IPS DF 6.9 (cell line): ENCODE results near the gene PAFAH1B2.
"Not testable (repeated sequence)": the region's sequence is repeated elsewhere in the genome, so short reads cannot be mapped to it uniquely, and the experiment has no call there.

Experiments
- DNase-seq: peaks from one replicate; pipeline ENCODE4 v3.0.0-alpha.2; 2013; ENCODE audit warnings: low read depth, low spot score
- H3K27ac ChIP-seq: one replicate; pipeline ENCODE4 v1.5.1; 2013; ENCODE audit warnings: low read length, control low read depth
- H3K27me3 ChIP-seq: 2 replicates; pipeline ENCODE4 v1.6.1; 2013; ENCODE audit warnings: mild to moderate bottlenecking, low read length; ENCODE audit not compliant: control insufficient read depth, insufficient read depth
- H3K36me3 ChIP-seq: 2 replicates; pipeline ENCODE4 v1.6.1; 2013; ENCODE audit warnings: low read length; ENCODE audit not compliant: control insufficient read depth, insufficient read depth
- H3K4me1 ChIP-seq: 2 replicates; pipeline ENCODE4 v1.6.1; 2013; ENCODE audit warnings: low read length; ENCODE audit not compliant: control insufficient read depth, insufficient read depth
- H3K4me3 ChIP-seq: 2 replicates; pipeline ENCODE4 v1.5.1; 2013; ENCODE audit warnings: mild to moderate bottlenecking, low read length
- H3K9me3 ChIP-seq: 2 replicates; pipeline ENCODE4 v1.6.1; 2013; ENCODE audit warnings: low read length, inconsistent platforms; ENCODE audit not compliant: control insufficient read depth, insufficient read depth
- WGBS: extraction: QIAGEN DNeasy Blood & Tissue Kit; methylation state at CpG from one replicate; pipeline ENCODE4 v1.1.7; 2013; ENCODE audit warnings: mixed read lengths, missing lambda C conversion rate; ENCODE audit not compliant: insufficient read length, insufficient coverage; 5-methylcytosine and 5-hydroxymethylcytosine counted together

The PAFAH1B2 gene

DNA sequence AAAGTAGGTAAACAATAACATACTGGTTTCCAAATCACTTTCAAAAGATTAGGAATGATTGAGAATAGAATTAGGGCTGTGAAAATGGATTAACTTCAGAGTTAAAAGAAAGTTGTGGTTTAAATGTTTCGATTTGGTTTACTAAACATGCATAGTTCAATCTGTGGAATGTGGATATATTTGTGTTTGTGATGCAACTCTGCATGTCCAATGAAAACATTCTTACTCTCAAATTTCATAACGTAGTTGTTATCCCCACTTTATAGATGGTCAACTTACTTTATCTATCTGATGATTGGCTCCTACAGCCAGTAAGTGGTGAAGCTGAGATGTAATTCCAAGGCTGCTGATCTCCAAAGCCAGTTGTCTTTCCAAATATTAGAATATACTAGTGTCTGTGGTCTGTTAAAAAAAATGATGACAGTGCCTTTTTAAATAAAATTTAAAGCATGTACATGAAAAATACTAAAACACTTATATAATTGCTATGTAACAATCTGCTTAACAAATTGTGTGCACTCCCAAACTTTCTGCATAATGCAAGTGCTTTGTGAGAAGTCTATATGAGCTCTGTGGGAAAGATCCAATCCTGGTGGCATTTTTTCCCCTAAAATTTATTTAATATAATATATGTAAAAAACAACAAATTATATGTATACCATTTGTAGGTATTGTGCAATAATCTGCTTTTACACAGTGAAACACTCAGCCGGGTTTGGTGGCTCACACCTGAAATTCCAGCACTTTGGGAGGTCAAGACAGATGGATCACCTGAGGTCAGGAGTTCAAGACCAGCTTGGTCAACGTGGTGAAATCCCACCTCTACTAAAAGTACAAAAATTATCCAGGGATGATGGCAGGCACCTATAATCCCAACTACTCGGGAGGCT, 36.1 kb upstream of the PAFAH1B2 start:
- H3K4me3 ChIP-seq = no peak overlapping the region
- H3K27ac ChIP-seq = no peak overlapping the region
- 100% methylated on average over 1 of the region's 5 CpGs for WGBS
- no peaks in the 10 kb centered on the region for H3K27me3 ChIP-seq
- DNase-seq = no peak
- no peaks in the 10 kb centered on the region for H3K9me3 ChIP-seq
- no peaks in the 10 kb centered on the region for H3K36me3 ChIP-seq
- H3K4me1 ChIP-seq = no peaks in the 10 kb centered on the region; the same call in 1 of the 2 replicates

DNA sequence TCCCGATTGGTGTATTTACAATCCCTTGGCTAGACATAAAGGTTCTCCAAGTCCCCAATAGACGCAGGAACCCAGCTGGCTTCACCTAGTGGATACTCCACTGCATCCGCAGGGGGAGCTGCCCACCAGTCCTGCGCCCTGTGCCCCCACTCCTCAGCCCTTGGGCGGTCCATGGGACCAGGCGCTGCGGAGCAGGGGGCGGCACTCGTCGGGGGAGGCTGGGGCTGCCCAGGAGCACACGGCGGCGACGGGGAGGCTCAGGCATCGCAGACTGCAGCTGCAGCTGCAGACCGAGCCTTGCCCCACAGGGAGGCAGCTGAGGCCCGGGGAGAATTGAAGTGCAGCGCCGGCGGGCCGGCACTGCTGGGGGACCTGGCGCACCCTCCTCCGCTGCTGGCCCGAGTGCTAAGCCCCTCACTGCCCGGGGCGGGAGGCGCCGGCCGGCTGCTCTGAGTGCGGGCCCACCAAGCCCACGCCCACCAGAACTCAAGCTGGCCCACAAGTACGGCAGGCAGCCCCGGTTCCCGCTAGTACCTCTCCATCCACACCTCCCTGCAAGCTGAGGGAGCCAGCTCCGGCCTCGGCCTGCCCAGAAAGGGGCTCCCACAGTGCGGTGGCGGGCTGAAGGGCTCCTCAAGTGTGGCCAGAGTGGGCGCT, 33.7 kb upstream of the PAFAH1B2 start:
- H3K27ac ChIP-seq = no peak overlapping the region
- H3K4me3 ChIP-seq = no peak overlapping the region; the same call in 1 of the 2 replicates
- H3K4me1 ChIP-seq = no peaks in the 10 kb centered on the region; the same call in 1 of the 2 replicates
- H3K9me3 ChIP-seq = no peaks in the 10 kb centered on the region
- no CpG with 5 or more reads among the region's 39 CpGs for WGBS
- no peaks in the 10 kb centered on the region for H3K36me3 ChIP-seq
- H3K27me3 ChIP-seq = no peaks in the 10 kb centered on the region
- DNase-seq = no peak

DNA sequence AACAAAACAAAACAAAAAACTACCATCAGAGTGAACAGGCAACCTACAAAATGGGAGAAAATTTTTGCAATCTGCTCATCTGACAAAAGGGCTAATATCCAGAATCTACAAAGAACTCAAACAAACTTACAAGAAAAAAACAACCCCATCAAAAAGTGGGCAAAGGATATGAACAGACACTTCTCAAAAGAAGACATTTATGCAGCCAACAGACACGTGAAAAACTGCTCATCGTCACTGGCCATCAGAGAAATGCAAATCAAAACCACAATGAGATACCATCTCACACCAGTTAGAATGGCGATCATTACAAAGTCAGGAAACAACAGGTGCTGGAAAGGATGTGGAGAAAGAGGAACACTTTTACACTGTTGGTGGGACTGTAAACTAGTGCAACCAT, 31.6 kb upstream of the PAFAH1B2 start:
- not testable (repeated sequence) for H3K9me3 ChIP-seq, H3K27me3 ChIP-seq, H3K4me3 ChIP-seq, H3K36me3 ChIP-seq, DNase-seq, H3K27ac ChIP-seq, H3K4me1 ChIP-seq
- WGBS = no CpG with 5 or more reads among the region's 3 CpGs

DNA sequence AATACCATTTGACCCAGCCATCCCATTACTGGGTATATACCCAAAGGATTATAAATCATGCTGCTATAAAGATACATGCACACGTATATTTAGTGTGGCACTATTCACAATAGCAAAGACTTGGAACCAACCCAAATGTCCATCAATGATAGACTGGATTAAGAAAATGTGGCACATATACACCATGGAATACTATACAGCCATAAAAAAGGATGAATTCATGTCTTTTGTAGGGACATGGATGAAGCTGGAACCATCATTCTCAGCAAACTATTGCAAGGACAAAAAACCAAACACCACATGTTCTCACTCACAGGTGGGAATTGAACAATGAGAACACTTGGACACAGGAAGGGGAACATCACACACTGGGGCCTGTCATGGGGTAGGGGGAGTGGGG, 31.1 kb upstream of the PAFAH1B2 start:
- WGBS = no CpG with 5 or more reads among the region's 1 CpG
- not testable (repeated sequence) for H3K27me3 ChIP-seq, H3K36me3 ChIP-seq, H3K27ac ChIP-seq, H3K9me3 ChIP-seq, H3K4me1 ChIP-seq, H3K4me3 ChIP-seq, DNase-seq

DNA sequence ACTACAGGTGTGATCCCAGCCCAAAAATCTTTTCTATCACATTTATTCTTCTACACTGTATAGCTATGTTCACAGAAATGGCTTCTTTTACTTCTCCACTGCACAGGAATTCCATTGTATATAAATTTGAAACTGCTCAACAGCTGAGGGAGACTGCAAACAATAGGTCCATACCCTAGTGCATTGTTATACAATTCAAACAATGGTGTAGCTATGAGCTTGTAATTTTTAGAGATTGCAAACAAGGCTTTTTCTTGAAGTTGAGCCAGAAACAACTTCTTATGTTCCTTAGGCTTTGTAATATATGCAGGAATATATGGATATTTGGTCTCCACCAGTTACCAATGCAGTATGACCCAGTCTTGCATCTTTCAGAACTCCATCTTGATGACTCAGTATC, 26.4 kb upstream of the PAFAH1B2 start:
- H3K4me3 ChIP-seq = no peak overlapping the region
- H3K36me3 ChIP-seq = no peaks in the 10 kb centered on the region
- no peaks in the 10 kb centered on the region for H3K4me1 ChIP-seq
- no peak overlapping the region for H3K27ac ChIP-seq
- DNase-seq = no peak
- H3K9me3 ChIP-seq = no peaks in the 10 kb centered on the region
- no peaks in the 10 kb centered on the region for H3K27me3 ChIP-seq

DNA sequence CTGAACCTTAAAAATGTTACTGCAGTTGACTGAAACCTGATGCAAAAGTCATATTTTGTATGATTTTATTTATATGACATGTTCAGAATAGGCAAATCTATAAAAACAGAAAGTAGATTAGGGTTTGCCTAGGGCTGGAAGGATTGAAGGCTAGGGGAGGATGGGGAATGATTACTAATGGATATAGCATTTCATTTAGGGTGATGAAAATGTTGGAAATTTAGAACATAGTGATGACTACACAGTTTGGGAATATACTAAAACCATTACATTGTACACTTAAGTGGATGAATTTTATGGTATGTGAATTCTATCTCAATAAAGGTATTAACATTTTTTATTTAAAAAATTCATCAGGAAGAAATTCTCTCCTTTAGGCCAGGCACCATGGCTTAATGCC, 22.9 kb upstream of the PAFAH1B2 start:
- H3K9me3 ChIP-seq = no peaks in the 10 kb centered on the region

DNA sequence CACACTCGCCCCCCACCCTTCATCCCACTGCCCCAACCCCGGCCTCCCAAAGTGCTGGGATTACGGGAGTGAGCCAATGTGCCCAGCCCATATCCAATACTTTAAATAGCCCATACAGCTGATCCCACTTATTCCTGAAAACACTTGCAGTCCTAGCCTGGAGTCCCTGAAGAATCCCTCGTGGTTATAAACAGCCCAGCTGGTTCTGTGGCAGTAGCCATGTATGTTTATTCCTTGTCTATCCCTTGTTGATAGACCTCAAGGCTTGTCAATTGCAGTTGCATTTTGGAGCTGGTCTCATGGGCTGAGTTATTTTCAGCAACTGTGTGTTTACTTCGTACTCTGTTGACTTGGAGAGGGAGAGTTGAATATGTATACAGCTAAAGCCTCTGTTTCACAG, 21.5 kb upstream of the PAFAH1B2 start:
- Histone ChIP-seq H3K36me3 (no peaks in the 10 kb centered on the region), H3K27ac (no peak overlapping the region), H3K27me3 (no peaks in the 10 kb centered on the region), H3K4me1 (no peaks in the 10 kb centered on the region), H3K9me3 (no peaks in the 10 kb centered on the region), H3K4me3 (no peak overlapping the region)
- WGBS = no CpG with 5 or more reads among the region's 5 CpGs
- no peak for DNase-seq

More for the DNA sequence above, 22.9 kb upstream of the PAFAH1B2 start:
- Histone ChIP-seq H3K4me3 (no peak overlapping the region), H3K27ac (no peak overlapping the region), H3K27me3 (no peaks in the 10 kb centered on the region), H3K36me3 (no peaks in the 10 kb centered on the region), H3K4me1 (no peaks in the 10 kb centered on the region)
- DNase-seq = no peak

DNA sequence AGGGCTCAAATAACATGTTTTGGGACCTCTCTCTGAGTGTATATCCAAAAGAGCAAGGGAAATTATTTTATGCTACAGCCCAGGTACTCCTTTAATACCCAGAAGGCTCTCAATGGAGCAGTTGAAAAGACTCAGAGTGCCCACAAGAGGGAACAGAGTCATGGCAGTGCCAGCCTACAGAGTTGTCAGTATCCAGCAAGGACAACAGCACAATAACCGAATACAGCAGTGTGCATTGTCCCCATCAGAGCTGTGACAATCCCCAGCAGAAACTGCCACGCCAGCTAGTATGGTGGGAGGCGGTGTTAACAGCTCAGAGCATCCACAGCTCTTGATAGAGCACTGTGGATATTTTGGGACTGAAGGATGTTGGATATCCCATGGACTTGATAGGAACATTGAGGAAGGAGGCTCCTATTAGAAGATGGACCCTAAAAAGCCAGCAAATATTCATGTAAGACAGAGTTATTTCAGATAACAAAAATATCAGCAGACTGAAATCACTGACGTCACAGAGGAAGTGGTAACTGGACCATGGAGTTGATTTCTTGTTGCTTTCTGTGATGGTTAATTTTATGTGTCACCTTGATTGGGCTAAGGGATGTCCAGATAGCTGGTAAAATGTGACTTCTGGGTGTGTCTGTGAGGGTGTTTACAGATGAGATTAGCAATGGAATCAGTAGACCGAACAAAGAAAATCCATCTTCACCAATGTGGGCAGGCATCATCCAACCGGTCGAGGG, 17.7 kb upstream of the PAFAH1B2 start:
- Histone ChIP-seq H3K9me3 (no peaks in the 10 kb centered on the region), H3K27ac (no peak overlapping the region), H3K4me1 (no peaks in the 10 kb centered on the region), H3K27me3 (no peaks in the 10 kb centered on the region), H3K4me3 (no peak overlapping the region), H3K36me3 (no peaks in the 10 kb centered on the region)
- no CpG with 5 or more reads among the region's 7 CpGs for WGBS
- no peak for DNase-seq

DNA sequence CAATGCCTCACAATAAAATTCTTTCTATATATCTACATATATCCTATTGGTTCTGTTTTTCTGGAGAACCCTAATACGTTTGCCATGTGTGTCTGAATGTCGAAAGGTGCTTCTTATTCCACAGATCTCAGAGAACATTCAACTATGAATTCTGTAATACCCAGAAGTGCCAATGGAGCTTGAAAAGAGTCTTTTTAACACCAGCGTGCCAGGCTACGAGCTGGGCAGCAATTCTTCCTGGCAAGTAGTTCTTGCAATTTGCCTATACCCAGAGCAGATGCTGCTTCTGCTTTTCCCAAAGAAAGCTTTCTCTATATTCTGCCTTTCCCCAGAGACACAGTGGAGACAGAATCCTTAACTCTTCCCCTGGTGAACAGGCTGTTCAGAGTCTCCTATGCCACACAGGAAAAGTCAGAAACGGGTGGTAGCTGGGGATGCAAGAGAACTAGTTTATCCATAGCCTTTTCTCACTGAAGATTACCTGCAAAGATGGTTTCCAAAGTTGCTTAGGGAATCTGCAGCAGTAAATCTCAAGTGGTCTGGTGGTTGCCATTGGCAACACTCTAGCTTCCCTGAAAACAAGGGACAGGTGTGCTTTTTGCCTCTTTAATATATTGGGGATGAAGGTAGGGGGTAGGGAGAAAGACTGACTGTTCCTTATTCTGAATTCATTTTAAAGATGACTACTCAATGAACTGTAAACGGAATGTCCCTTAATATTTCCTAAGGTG, 16.8 kb upstream of the PAFAH1B2 start:
- no peak for DNase-seq

DNA sequence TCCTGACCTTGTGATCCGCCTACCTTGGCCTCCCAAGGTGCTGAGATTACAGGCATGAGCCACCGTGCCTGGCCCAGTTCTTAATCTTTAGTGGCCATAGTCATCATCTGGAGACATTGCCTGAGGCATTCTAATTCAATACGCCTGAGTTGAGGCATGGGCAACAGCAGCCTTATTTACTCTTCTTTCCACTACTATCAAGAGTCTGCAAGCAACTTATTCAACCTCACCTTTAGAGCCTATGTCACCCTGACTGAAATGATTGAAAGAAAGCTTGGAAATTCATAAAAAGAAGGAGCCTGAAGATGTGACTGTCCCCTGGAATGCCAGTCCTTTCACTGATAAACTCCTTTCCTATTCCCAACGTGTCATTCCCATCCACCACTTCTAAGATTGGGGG, 15.8 kb upstream of the PAFAH1B2 start:
- DNase-seq = no peak

More for the DNA sequence above, 16.8 kb upstream of the PAFAH1B2 start:
- H3K27me3 ChIP-seq = no peaks in the 10 kb centered on the region
- no peak overlapping the region for H3K27ac ChIP-seq
- H3K4me3 ChIP-seq = no peak overlapping the region
- H3K4me1 ChIP-seq = no peaks in the 10 kb centered on the region
- H3K36me3 ChIP-seq = no peaks in the 10 kb centered on the region
- no peaks in the 10 kb centered on the region for H3K9me3 ChIP-seq
- no CpG with 5 or more reads among the region's 6 CpGs for WGBS

More for the DNA sequence above, 15.8 kb upstream of the PAFAH1B2 start:
- Histone ChIP-seq H3K4me1 (no peaks in the 10 kb centered on the region), H3K27me3 (no peaks in the 10 kb centered on the region), H3K36me3 (no peaks in the 10 kb centered on the region), H3K4me3 (no peak overlapping the region), H3K9me3 (no peaks in the 10 kb centered on the region), H3K27ac (no peak overlapping the region)
- no CpG with 5 or more reads among the region's 4 CpGs for WGBS
